HG03575 (cell line): ENCODE results near the gene SERF2.
"Not testable (repeated sequence)": the region's sequence is repeated elsewhere in the genome, so short reads cannot be mapped to it uniquely, and the experiment has no call there.

ENCODE experiments used
- ATAC-seq: cut with Tn5 transposase; IDR thresholded peaks from one replicate; pipeline ENCODE4 v1.9.1; 2021; ENCODE audit not compliant: unreplicated experiment, insufficient number of reproducible peaks, low FRiP score; ENCODE audit errors: extremely low read depth

SERF2 gene

GRCh38 chr15:43791993-43792760 lies at the start of gene SERF2:
TSS of gene SERF2 (plus strand) at chr15:43792320. CDS start at chr15:43792377, 57 bp downstream.
- no peak for ATAC-seq

- ATAC-seq: not testable (repeated sequence)
Observed at GRCh38 chr15:43746245-43746902, 45.7 kb upstream of the SERF2 start, which contains the start of gene PDIA3. TSS of gene PDIA3 (plus strand) at chr15:43746438. CDS start at chr15:43746540, 102 bp downstream.

- not testable (repeated sequence) for ATAC-seq
Observed at GRCh38 chr15:43746903-43747309, 45.2 kb upstream of the SERF2 start.

- no peak for ATAC-seq
Observed at GRCh38 chr15:43748376-43748775, 43.7 kb upstream of the SERF2 start.

- ATAC-seq: no peak
Observed at GRCh38 chr15:43749690-43750345, 42.3 kb upstream of the SERF2 start.

- ATAC-seq: no peak
Observed at GRCh38 chr15:43751885-43752284, 40.2 kb upstream of the SERF2 start.

GRCh38 chr15:43762824-43763223 lies 29.3 kb upstream of the SERF2 start:
- ATAC-seq: no peak

- no peak for ATAC-seq
Observed at GRCh38 chr15:43763819-43764446, 28.2 kb upstream of the SERF2 start.

- no peak for ATAC-seq
Observed at GRCh38 chr15:43769584-43770228, 22.4 kb upstream of the SERF2 start.

GRCh38 chr15:43771816-43772215 lies 20.3 kb upstream of the SERF2 start:
- ATAC-seq: no peak

GRCh38 chr15:43772624-43773023 lies 19.5 kb upstream of the SERF2 start:
- ATAC-seq: no peak

- no peak for ATAC-seq
Observed at GRCh38 chr15:43774062-43774461, 18.1 kb upstream of the SERF2 start.

- ATAC-seq: no peak
Observed at GRCh38 chr15:43775411-43775965, 16.6 kb upstream of the SERF2 start.

- no peak for ATAC-seq
Observed at GRCh38 chr15:43776101-43776717, 15.9 kb upstream of the SERF2 start.

GRCh38 chr15:43776718-43777266 lies 15.3 kb upstream of the SERF2 start, which contains the start of gene ELL3:
TSS of gene ELL3 (minus strand) at chr15:43776966. CDS start at chr15:43776901, 65 bp downstream.
- no peak for ATAC-seq

GRCh38 chr15:43777267-43777914 lies 14.7 kb upstream of the SERF2 start:
- no peak for ATAC-seq

- no peak for ATAC-seq
Observed at GRCh38 chr15:43779016-43779415, 13.1 kb upstream of the SERF2 start.
